H1 (cell line): ENCODE results near the gene FRS2. TPM values are rescaled to one million over a fixed set of nuclear protein-coding genes. Genes with fewer than 3 reads are reported as not detected.

Source experiments
- polyA plus RNA-seq, 7 experiments: library from polyadenylated mRNA; depleted of rRNA in 3 of 7; stranded (reverse) in 5 of 7; unstranded in 2 of 7; fragments of >200 nt in 5 of 7; fragments of 200-250 nt in 2 of 7; gene quantifications; 1 replicate in 5 of 7; 2 replicates in 1 of 7; 4 replicates in 1 of 7; pipeline versions ENCODE4 v1.2.1 to v1.2.3, GENCODE V29; 2011 to 2013; ENCODE audit warnings: missing spikeins in 2 of 7, mixed read lengths in 2 of 7
- total RNA-seq: library from RNA; stranded (reverse); fragmentation: NEBNext Ultra II Directional; extraction: Animal tissue kit (Norgen Biotek cat#: 25700); gene quantifications from 2 replicates; pipeline ENCODE4 v1.2.1, GENCODE V29; 2021
- TF ChIP-seq, protein P1 (sequence below), 3 experiments: IDR thresholded peaks; 1 replicate in 2 of 3; 2 replicates in 1 of 3; pipeline versions ENCODE4 v1.5.1 to v1.6.1; 2011; ENCODE audit warnings: low read length in 3 of 3, mild to moderate bottlenecking in 3 of 3, inconsistent platforms in 2 of 3, low read depth in 1 of 3, moderate library complexity in 1 of 3; ENCODE audit not compliant: insufficient read depth in 1 of 3; ENCODE audit errors: control extremely low read depth in 1 of 3
- TF ChIP-seq, protein P2 (sequence below): fragments of 300-600 bp; sonication (generic); IDR thresholded peaks from 2 replicates; pipeline ENCODE4 v1.7.1; 2012; ENCODE audit warnings: low read length, moderate library complexity, mild to moderate bottlenecking, inconsistent platforms; ENCODE audit not compliant: insufficient replicate concordance

FRS2 gene
- total and polyA plus RNA-seq, 2 of the 8 experiments (the other 6 are each of a cell fraction or from before 2014, with no cell fraction given) = 10.3 to 35.8 TPM

DNA sequence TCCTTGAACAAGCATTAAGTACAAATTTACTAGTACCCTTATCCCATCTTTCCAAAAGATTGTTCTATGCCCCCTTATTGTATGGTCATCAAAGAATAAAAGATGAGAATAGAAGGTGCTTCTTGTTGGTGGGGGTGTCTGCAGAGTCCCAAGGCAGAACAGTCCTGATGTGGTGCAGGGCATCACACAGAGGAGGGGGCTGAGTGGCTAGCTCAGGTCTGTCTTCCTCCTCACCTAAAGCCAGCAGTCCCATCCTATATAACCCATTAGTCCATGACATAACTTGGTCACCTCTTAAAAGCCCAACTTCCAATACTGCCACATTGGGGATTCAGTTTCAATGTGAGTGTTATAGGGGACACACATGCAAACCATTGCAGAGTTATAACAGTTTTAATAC, 130.6 kb downstream of the FRS2 start (continued):
- TF ChIP-seq, protein P1, sequence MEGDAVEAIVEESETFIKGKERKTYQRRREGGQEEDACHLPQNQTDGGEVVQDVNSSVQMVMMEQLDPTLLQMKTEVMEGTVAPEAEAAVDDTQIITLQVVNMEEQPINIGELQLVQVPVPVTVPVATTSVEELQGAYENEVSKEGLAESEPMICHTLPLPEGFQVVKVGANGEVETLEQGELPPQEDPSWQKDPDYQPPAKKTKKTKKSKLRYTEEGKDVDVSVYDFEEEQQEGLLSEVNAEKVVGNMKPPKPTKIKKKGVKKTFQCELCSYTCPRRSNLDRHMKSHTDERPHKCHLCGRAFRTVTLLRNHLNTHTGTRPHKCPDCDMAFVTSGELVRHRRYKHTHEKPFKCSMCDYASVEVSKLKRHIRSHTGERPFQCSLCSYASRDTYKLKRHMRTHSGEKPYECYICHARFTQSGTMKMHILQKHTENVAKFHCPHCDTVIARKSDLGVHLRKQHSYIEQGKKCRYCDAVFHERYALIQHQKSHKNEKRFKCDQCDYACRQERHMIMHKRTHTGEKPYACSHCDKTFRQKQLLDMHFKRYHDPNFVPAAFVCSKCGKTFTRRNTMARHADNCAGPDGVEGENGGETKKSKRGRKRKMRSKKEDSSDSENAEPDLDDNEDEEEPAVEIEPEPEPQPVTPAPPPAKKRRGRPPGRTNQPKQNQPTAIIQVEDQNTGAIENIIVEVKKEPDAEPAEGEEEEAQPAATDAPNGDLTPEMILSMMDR (IDR thresholded peaks at IDR 0.05; ENCODE audit: control extremely low read depth in 1 of 3, insufficient read depth in 1 of 3, low read depth in 1 of 3, low read length in 3 of 3) = no peak
- TF ChIP-seq, protein P2, sequence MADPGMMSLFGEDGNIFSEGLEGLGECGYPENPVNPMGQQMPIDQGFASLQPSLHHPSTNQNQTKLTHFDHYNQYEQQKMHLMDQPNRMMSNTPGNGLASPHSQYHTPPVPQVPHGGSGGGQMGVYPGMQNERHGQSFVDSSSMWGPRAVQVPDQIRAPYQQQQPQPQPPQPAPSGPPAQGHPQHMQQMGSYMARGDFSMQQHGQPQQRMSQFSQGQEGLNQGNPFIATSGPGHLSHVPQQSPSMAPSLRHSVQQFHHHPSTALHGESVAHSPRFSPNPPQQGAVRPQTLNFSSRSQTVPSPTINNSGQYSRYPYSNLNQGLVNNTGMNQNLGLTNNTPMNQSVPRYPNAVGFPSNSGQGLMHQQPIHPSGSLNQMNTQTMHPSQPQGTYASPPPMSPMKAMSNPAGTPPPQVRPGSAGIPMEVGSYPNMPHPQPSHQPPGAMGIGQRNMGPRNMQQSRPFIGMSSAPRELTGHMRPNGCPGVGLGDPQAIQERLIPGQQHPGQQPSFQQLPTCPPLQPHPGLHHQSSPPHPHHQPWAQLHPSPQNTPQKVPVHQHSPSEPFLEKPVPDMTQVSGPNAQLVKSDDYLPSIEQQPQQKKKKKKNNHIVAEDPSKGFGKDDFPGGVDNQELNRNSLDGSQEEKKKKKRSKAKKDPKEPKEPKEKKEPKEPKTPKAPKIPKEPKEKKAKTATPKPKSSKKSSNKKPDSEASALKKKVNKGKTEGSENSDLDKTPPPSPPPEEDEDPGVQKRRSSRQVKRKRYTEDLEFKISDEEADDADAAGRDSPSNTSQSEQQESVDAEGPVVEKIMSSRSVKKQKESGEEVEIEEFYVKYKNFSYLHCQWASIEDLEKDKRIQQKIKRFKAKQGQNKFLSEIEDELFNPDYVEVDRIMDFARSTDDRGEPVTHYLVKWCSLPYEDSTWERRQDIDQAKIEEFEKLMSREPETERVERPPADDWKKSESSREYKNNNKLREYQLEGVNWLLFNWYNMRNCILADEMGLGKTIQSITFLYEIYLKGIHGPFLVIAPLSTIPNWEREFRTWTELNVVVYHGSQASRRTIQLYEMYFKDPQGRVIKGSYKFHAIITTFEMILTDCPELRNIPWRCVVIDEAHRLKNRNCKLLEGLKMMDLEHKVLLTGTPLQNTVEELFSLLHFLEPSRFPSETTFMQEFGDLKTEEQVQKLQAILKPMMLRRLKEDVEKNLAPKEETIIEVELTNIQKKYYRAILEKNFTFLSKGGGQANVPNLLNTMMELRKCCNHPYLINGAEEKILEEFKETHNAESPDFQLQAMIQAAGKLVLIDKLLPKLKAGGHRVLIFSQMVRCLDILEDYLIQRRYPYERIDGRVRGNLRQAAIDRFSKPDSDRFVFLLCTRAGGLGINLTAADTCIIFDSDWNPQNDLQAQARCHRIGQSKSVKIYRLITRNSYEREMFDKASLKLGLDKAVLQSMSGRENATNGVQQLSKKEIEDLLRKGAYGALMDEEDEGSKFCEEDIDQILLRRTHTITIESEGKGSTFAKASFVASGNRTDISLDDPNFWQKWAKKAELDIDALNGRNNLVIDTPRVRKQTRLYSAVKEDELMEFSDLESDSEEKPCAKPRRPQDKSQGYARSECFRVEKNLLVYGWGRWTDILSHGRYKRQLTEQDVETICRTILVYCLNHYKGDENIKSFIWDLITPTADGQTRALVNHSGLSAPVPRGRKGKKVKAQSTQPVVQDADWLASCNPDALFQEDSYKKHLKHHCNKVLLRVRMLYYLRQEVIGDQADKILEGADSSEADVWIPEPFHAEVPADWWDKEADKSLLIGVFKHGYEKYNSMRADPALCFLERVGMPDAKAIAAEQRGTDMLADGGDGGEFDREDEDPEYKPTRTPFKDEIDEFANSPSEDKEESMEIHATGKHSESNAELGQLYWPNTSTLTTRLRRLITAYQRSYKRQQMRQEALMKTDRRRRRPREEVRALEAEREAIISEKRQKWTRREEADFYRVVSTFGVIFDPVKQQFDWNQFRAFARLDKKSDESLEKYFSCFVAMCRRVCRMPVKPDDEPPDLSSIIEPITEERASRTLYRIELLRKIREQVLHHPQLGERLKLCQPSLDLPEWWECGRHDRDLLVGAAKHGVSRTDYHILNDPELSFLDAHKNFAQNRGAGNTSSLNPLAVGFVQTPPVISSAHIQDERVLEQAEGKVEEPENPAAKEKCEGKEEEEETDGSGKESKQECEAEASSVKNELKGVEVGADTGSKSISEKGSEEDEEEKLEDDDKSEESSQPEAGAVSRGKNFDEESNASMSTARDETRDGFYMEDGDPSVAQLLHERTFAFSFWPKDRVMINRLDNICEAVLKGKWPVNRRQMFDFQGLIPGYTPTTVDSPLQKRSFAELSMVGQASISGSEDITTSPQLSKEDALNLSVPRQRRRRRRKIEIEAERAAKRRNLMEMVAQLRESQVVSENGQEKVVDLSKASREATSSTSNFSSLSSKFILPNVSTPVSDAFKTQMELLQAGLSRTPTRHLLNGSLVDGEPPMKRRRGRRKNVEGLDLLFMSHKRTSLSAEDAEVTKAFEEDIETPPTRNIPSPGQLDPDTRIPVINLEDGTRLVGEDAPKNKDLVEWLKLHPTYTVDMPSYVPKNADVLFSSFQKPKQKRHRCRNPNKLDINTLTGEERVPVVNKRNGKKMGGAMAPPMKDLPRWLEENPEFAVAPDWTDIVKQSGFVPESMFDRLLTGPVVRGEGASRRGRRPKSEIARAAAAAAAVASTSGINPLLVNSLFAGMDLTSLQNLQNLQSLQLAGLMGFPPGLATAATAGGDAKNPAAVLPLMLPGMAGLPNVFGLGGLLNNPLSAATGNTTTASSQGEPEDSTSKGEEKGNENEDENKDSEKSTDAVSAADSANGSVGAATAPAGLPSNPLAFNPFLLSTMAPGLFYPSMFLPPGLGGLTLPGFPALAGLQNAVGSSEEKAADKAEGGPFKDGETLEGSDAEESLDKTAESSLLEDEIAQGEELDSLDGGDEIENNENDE = no peak
